COLO668 (cell line): ENCODE measurements around the gene MMEL1.
"Not testable (repeated sequence)": the region's sequence is repeated elsewhere in the genome, so short reads cannot be mapped to it uniquely, and the experiment has no call there.

Experiments
- DNase-seq: peaks from one replicate; lab custom pipeline; 2025; ENCODE audit not compliant: unreplicated experiment; lab: John Stamatoyannopoulos, UW

The MMEL1 gene

DNA sequence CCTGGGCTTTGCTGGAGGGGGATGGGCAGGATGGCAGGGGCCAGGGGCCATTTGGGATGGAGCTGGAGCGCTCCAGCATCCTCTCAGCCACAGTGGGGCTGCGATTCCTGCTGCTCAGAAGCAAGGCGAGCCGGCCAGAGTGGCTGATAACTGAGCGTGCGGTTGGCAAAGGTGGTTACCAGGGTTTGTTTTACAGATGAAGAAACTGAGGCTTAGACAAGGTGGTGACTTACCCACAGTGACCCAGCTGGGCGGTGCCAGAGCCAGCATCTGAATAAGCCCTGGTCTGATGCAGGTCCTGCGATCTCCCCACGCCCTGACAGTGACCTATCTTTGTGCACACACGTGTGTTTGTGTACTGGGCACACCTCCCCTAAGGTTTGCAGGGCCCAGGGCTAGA lies 52.1 kb downstream of the MMEL1 start:
- DNase-seq: no peak

DNA sequence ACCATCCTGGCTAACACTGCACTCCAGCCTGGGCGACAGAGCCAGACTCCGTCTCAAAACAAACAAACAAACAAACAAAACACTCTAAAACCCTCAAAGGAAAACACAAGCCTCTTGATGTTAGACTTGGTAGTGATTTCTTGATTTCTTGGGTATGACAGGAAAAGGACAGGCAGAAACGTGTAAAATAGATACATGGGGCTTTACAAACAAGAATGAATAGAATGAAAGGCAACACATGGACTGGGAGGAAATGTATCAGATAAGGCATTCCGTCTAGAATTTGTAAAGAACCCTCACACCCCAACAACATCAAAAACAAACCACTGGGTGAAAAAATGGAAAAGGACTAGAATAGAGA lies 54.1 kb downstream of the MMEL1 start:
- DNase-seq: no peak

DNA sequence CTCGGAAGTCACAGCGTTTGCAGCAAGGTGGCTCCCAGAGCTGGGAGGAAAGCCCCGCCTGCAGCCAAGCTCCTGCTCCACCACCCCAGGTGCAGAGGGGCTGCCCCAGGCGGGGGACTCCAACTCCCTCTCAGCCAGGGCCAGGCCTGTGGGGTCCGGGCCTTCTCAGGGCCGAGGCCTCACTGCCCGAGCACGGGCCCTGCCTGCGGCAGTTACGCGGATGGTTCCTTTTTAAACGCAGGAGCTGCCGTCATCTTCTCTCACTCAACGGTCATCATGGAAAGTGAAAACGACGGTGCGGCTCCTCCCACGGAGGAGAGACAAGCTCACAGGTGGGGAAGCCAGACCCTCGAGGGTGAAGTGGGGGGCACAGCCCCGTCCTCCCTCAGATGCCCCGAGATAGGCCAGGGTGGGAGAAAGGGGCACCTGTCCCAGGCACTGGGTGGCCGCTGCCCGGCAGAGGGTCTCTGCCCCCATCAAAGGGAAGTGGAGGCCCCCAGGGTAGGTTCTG lies 55.2 kb downstream of the MMEL1 start:
- not testable (repeated sequence) for DNase-seq

DNA sequence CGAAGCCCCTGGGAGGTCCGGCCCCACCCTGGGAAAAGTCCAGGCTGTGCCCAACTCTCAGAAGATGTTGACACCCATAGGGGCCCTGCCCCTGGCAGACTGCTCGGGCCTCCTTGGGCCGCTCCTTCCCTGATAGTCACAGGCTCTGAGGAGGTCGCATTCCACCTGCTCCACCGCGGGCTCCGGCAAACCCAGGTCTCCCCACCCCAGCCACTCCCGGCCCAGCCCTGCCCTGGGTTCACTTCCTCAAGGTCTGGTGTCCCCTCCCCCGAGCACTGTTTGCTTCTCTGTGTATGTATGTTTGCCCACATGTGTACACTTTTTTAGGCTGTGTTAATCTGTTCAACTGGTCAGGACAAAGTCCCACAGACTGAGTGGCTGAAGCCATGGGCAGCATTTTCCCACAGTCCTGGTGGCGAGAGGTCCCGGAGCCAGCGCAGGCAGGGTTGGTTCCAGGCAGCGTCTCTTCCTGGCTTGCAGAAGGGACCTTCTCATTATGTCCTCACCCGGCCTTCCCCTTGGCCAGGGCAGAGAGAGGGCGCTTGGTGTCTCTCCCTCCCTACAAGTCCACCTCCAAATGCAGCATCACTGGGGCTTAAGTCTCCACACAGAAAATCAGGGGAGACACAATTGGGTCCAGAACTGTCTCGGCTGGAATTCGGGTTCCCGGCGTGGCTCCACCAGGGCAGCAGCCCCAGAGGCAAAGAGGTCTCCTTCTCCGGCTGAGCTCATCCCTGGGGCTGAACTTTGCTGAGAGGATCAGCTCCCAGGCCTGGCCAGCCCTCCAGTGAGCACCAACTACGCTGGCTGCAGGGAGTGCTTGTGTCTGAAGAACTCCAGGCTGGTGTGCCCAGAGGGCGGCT lies 56.8 kb downstream of the MMEL1 start:
- no peak for DNase-seq

DNA sequence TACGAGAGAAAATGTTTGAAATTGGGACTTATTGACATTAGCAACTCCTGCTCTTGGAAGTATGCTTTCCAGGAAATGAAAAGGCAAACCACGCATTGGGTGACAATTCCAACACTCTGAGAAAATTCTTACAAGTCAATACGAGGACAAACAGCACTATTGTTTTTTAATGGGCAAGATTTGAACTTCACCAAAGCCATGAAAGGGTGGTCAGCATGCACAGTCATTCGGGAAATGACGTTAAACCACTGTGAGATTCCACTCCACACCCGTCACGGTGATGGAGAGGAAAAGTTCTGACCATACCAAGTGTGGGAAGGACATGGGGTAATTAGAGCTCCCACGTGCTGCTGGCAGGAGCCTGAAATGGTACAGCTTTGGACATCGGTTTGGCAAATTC lies 58.5 kb downstream of the MMEL1 start:
- no peak for DNase-seq

DNA sequence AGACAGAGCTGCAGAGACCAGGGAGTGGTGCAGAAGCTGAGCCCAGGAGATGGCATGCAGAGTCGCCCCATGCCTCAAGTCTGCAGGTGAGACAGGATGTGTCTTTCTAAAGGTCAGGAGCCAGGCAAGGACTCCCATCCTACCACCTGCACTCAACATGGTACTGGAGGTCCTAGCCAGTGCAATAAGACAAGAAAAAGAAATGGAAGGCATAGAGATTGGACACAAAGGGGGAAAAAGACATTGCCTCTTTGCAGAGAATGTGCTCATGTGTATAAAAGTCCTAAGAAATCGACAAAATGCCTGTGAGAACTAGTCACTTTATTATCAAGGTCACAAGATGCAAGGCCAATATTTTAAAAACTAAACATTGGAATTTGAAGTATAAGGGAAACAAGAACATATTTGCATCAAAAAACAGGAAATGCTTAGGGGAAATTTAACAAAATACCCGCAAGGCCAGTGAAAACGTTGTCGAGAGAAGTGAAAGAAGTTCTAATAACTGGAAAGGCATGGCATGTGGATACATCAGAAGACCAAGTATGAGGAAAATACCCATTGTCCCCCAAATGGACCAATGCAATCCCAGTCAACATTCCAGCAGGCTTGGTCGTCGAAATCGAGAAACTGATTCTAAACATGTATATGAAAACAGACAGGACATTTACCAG lies 59.4 kb downstream of the MMEL1 start:
- no peak for DNase-seq

DNA sequence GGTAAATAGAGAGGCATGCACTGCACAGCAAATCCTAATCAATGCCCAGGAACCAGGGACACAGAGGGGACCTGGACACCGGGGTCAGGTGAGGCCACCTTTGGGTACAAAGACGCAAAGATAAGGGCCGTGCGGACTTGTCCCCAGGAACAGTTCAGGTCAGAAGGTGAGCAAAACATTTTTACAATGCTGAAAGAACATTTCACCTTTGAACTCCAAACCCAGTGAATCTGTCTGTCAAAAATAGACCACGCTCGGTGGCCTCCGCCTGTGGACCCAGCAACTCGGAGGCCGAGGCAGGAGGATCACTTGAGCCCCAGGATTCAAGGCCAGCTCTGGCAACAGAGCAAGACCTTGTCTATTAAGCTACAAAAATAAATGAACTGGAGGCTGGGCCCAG lies 61.5 kb downstream of the MMEL1 start:
- DNase-seq: no peak

DNA sequence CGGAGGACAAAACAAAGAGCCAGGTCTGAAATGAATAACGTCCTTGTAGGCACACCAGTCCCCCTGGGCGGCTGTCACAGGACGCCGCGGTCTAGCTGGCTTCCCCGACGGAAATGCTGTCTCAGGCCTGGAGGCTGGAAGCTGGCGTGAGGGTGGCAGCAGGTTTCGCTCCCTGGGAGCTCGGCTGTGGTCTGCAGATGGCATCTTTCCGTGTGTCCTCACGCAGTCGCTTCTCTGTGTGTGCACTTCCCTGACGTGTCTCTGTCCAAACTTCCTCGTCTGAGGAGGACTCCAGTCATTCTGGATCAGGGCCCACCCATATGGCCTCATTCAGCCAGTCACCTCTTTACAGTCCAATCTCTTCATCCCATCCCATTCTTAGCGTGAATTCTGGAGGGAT lies 62.5 kb downstream of the MMEL1 start:
- no peak for DNase-seq

DNA sequence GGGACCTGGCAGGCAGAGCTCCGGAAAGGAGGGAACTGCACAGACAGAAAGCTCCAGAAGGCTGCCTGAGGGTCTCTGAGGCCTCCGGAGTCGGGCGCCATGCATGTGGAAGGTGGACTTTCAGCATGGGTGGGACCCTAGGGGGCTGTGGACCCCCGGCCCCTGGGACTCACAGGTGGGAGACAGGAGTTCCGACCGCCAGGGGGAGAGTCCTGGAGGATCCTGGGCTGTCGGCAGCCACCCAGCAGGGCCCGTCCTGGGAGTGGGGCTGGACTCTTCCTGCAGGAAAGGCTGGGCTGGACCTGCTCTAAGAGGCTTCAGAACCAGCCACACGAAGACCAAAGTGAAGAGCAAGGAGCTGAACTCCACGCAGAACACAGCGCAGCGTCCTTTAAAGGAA lies 63.1 kb downstream of the MMEL1 start:
- not testable (repeated sequence) for DNase-seq

DNA sequence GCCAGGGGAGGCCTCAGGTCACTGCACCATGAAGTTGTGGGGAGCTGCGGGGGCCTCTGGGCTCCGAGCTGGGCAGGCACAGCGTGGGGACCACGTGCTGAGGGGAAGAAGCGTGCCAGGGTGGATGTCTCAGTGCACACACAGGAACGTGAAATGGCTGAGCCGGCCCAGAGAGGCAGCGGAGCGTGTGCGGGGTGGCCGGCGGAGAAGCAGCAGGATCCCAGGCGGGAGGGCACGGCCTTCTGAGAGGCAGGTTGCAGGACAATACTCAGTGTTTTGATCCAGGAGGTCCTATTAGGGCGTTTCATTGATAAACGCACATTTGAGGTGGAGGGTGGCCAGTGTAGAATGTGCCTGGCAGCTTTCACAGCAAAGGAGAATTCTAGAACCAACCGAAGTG lies 63.8 kb downstream of the MMEL1 start:
- DNase-seq: no peak

DNA sequence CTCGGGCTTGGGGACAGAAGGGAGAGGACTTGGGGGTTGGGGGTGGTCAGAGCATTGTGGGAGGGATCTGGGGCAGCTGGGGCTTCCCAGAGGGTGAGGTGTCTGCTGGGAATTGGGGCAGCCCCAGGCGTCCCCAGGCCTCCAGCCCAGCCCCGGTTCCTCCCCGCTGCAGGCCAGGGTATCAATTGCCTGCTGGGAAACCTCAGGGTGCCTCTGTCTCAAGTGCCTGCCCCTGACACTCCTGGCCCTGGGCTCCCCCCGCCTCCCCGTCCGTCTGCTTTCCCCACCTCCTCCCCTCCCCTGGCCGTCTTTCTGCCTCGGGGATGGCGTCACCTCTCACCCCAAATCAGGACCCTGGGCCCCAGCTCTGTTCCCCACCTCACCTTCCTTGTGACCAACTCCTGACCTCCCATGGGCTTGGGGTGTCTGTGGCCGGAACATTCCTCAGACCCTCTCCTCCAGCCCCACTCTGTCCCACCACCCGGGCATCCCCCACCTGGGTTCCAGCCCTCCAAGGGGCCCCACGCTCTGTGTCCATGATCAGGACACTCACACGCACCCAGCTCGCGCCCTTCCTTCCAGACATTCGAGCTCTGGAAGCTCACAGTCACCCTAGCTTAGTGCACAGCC lies 64.5 kb downstream of the MMEL1 start:
- not testable (repeated sequence) for DNase-seq

DNA sequence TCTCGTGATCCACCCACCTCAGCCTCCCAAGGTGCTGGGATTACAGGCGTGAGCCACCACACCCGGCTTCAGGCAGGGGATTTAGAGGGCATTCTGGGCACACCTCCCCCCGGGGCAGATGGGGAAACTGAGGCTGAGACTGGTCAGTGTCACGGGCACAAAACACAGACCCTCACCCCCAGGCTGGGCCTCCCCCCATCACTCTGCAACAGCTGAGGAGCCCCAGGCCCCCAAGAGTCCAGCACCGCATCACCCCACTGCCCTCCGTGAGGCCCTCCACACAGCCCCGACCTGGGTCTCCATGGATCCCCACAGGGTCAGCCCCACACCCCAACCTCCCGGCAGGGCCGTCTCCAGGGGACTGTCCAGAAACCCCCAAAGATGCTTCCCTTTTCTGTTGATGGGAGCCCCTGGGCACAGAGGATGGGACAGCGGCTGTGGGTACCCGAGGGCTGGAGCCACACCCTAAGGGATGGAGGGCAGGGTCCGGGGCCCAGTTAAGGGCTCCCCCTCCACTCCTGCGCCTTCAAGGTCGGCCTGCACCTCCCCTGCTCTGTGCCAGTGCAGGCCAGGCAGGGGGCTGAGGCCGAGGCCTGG lies 65.6 kb downstream of the MMEL1 start:
- DNase-seq: no peak

DNA sequence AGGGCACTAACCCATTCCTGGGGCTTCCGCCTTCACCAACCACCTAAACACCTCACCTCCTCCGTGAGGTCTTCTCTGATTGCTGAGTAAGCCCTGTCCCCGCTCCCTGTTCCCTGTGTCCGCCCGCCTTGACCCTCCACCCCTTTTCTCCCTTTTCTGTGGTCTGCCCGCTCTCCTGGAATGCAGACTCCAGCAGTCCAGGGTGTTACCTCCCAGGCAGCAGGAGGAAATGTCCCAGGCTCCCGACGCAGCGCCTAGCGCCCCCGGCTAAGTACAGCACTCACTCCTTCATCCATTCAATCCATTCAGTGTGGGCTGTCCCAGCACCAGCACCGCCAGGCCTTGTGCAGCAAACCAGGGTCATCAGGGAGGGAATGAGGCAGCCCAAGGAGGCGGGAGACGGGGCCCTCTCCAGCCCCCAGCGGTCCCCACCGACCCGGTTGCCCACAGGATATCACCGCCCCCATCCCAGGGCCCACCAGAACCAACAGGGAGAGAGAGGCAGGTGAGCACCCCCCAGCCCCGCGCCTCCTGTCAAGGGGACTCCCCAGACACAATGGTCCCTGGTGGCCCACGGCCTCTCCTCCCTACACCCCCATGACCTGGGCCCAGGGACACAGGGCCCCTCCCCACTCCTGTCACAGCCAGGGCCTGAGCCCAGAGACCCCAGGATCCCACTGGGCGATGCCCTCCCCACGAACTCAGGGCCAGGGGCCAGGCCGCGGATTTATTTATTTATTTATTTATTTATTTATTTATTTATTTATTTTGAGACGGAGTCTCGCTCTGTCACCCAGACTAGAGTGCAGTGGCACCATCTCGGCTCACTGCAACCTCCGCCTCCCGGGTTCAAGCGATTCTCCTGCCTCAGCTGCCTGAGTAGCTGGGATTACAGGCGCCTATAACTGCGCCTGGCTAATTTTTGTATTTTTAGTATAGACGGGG lies 66.4 kb downstream of the MMEL1 start:
- no peak for DNase-seq

DNA sequence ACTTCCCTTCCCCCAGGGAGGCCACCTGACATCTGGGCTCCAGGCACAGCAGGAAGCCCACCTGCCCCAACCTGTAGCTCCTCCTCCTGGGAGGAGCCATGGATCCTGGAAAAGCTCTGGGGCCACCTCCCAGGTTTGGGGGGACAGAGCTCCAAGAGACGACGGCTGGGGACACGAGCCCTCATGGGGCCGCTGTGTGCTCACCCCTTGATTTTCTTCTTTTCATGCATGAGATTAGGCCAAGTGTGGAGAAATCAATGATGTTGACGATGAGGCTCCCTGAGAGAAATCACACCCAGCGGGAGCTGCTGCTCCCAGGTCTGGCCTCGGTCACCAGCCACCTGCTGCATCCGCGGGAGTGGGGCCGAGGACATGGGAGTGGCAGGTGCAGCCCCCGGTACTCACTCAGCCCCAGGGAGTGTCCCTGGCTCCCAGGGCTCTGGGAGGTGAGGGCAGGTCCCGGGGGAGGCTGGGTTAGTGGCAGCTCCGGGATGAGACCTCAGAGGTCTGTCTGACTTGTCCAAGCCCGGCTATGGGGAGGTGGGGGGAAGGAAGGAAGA lies 67.9 kb downstream of the MMEL1 start:
- peak; percentile 74 for DNase-seq

DNA sequence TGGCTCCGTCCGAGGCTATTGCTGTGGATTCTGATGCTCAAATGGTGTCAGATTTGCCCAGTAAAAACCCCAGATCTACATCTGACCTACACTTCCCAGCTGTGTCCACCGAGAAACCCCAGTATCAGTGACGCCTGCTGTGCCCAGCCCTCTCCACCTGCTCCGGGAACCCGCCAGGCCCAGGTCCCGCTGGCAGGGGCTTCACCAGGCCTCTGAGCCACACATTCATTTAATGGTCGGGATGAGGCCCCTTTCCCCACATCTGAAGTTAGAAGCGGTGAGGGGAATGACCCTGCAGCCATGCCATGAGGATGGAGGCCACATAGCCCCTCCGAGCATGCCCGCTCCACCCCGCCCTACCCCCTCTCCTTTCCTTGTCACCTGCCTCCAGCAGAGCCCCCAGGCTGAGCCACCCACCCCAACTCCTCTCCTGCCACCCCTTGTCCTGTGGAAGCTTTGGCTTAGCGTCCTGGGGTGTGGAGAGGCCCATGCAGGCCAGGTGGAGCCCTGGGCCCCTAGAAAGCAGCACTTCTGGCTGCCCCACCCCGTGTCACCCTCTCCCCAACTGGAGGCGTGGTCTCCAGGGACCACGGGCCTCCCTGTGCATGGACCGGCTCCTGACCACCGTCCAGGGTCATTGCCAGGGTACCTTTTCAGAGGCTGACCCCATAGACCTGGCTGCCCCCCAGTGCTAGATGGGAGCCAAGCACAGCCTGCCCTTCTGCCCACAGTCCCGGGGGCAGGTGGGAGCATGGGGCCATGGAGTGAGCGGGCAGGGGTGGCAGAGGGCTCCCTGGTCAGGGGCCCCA lies 68.6 kb downstream of the MMEL1 start:
- DNase-seq: no peak

DNA sequence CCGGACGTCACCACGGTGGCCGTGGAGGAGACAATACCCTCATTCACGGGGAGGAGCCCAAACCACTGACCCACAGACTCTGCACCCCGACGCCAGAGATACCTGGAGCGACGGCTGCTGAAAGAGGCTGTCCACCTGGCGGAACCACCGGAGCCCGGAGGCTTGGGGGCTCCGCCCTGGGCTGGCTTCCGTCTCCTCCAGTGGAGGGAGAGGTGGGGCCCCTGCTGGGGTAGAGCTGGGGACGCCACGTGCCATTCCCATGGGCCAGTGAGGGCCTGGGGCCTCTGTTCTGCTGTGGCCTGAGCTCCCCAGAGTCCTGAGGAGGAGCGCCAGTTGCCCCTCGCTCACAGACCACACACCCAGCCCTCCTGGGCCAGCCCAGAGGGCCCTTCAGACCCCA lies 69.6 kb downstream of the MMEL1 start:
- DNase-seq: no peak

DNA sequence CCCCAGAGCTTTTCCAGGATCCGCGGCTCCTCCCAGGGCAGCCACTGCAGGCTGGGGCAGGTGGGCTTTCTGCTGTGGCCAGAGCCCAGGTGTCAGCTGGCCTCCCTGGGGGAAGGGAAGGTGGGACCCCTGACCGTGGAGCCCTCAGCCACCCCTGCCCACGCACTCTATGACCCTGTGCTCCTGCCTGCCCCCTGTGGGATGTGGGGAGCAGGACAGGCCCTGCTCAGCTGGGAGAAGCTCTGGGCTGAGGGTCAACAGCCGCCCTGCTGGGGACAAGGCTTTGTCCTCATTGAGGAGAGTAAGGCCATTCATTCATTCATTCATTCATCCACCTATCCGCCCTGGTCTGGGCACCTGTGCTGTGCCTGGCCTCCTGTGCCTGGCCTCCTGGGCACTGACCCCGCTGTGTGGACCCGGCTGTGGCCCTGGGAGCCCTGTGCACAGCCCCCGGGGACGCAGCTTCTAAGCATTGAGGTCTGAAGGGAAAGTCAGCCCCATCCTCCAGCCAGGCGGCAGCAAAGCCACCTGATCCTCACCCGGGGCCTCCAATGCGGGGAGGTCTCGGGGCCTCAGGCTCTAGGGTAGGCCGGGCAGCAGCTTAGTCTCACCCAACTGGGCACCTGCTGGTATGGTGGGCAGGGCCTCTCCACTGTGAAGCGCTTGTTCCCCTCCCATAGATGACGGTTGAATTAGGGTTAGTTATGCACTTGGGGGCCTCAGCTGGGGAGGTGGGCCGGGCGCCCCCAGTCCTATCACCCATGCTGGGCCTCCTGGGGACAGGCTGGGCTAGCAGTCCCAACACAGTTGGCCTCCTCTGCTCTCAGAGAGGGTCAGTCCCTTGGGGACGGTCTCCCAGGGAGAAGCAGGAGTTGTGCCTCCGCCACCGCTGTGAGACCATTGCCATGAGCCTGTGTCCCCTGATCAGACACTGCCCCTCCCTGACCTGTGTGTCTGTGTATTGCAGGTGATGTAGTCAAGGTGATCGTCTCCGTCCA lies 70.6 kb downstream of the MMEL1 start:
- peak; percentile 60 for DNase-seq

DNA sequence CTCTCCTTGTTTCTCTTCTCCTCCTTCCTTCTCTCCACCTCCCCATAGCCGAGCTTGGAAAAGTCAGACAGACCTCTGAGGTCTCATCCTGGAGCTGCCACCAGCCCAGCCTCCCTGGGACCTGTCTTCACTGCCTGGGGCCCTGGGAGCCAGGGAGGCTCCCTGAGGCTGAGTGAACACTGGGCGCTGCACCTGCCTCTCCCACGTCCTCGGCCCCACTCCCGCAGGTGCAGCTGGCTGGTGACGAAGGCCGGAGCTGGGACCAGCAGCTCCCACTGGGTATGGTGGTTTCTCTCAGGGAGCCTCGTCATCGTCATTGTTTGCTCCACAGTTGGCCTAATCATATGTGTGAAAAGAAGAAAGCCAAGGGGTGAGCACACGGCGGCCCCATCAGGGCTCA lies 71.4 kb downstream of the MMEL1 start:
- DNase-seq: peak; percentile 91
